Motor neuron (in vitro differentiated cells): ENCODE measurements around the gene POMZP3. TPM values are rescaled to one million over a fixed set of nuclear protein-coding genes. Genes with fewer than 3 reads are reported as not detected.
A peak's percentile ranks its signal among the peaks of the same experiment; 100 is the strongest.
"Not testable (repeated sequence)": the region's sequence is repeated elsewhere in the genome, so short reads cannot be mapped to it uniquely, and the experiment has no call there.

Experiments used
- ATAC-seq, 8 experiments: fragments of 200-7000 bp; cut with Tn5 transposase; replicated peaks in 6 of 8; 2 replicates each; pipeline ENCODE4 v1.8.0; 2021; ENCODE audit warnings: mild to moderate bottlenecking in 8 of 8, moderate library complexity in 8 of 8
- H3K27ac ChIP-seq, 2 donors: fragments of 250-450 bp; sonication (Bioruptor Pico); 2 replicates each; pipeline ENCODE4 v1.9.0; 2021; ENCODE audit warnings: antibody characterized with exemption in 2 of 2, mild to moderate bottlenecking in 2 of 2, moderate library complexity in 1 of 2
- H3K4me1 ChIP-seq, 2 donors: fragments of 250-450 bp; sonication (Bioruptor Pico); replicated peaks in 1 of 2; 2 replicates each; pipeline ENCODE4 v1.6.1; 2021; ENCODE audit warnings: antibody characterized with exemption in 2 of 2, mild to moderate bottlenecking in 2 of 2, moderate library complexity in 1 of 2
- H3K4me3 ChIP-seq, 5 donors: fragments of 250-450 bp; sonication (Bioruptor Pico); 2 replicates each; pipeline ENCODE4 v1.9.0; 2021; ENCODE audit warnings: antibody characterized with exemption in 5 of 5, mild to moderate bottlenecking in 5 of 5, moderate library complexity in 4 of 5
- WGBS, 10 experiments: fragments of 450-650 bp; shearing (Covaris generic); methylation state at CpG; one replicate each; pipeline ENCODE4 v1.0.0; 2022; 5-methylcytosine and 5-hydroxymethylcytosine counted together
- in situ Hi-C, 9 experiments: fragments of 400-800 bp; cut with MboI; loops; one replicate each; pipeline ENCODE4 v1.15.0; 2021; ENCODE audit warnings: low sequenced_read_pairs in 9 of 9, low pct_unique_long_range_greater_than_20kb in 2 of 9; ENCODE audit not compliant: unreplicated experiment in 9 of 9
- total RNA-seq, 8 experiments: library from RNA; unstranded; fragments of 300-600 nt; gene quantifications; 2 replicates each; pipeline versions ENCODE4 v1.2.3 to v1.2.4, GENCODE V29; 2022

POMZP3 gene
- total RNA-seq, 8 experiments from 2014 or later = 5.9 to 15.3 (median 9.9) TPM

- in situ Hi-C loops, H3K27ac ChIP-seq, H3K4me3 ChIP-seq, H3K4me1 ChIP-seq: not testable (repeated sequence)
- ATAC-seq = peak; percentile 94 to 99 (median 98)
- WGBS, 10 experiments = no CpG with 5 or more reads among the region's 6 CpGs
Measured at GRCh38 chr7:76606027-76606426, 21.1 kb downstream of the POMZP3 start.

- H3K4me3 ChIP-seq, in situ Hi-C loops, H3K27ac ChIP-seq, H3K4me1 ChIP-seq, ATAC-seq: not testable (repeated sequence)
- WGBS, 10 experiments = 100% methylated on average over 1 to 2 of the region's 3 CpGs; no CpG with 5 or more reads in 4 of the 10 experiments
Measured at GRCh38 chr7:76600650-76601049, 26.4 kb downstream of the POMZP3 start.

GRCh38 chr7:76600116-76600482, 27.0 kb downstream of the POMZP3 start:
- in situ Hi-C loops, H3K4me1 ChIP-seq: not testable (repeated sequence)
- peak in 5 of 8 experiments; percentile 80 to 85 (median 81) for ATAC-seq

GRCh38 chr7:76598590-76599264, 28.4 kb downstream of the POMZP3 start:
- ATAC-seq = peak in 7 of 8 experiments; percentile 20 to 76 (median 61)
- H3K27ac ChIP-seq, in situ Hi-C loops, H3K4me1 ChIP-seq, H3K4me3 ChIP-seq: not testable (repeated sequence)

More at GRCh38 chr7:76600116-76600482, 27.0 kb downstream of the POMZP3 start:
- not testable (repeated sequence) for H3K4me3 ChIP-seq, H3K27ac ChIP-seq
- 100% methylated on average over 1 of the region's 2 CpGs; no CpG with 5 or more reads in 9 of the 10 experiments for WGBS, 10 experiments

- H3K4me1 ChIP-seq, ATAC-seq, in situ Hi-C loops, H3K4me3 ChIP-seq, H3K27ac ChIP-seq: not testable (repeated sequence)
- WGBS, 10 experiments = 50 to 100% methylated on average over 1 of the region's 1 CpG; no CpG with 5 or more reads in 8 of the 10 experiments
Measured at GRCh38 chr7:76597288-76597687, 29.8 kb downstream of the POMZP3 start.

- H3K4me1 ChIP-seq, H3K4me3 ChIP-seq, in situ Hi-C loops, H3K27ac ChIP-seq: not testable (repeated sequence)
- WGBS, 10 experiments = 80 to 100% (median 83%) methylated on average over 1 of the region's 2 CpGs; no CpG with 5 or more reads in 7 of the 10 experiments
- ATAC-seq = peak in 3 of 8 experiments; percentile 32 to 55 (median 43)
Measured at GRCh38 chr7:76592694-76593093, 34.4 kb downstream of the POMZP3 start.

GRCh38 chr7:76591602-76592304, 35.3 kb downstream of the POMZP3 start:
- in situ Hi-C loops, H3K4me1 ChIP-seq, H3K27ac ChIP-seq, H3K4me3 ChIP-seq: not testable (repeated sequence)
- 80 to 100% (median 100%) methylated on average over 1 of the region's 2 CpGs; no CpG with 5 or more reads in 6 of the 10 experiments for WGBS, 10 experiments
- peak in 2 of 8 experiments; percentile 37 to 44 for ATAC-seq

- H3K27ac ChIP-seq, H3K4me1 ChIP-seq, in situ Hi-C loops, H3K4me3 ChIP-seq: not testable (repeated sequence)
- no CpG with 5 or more reads among the region's 3 CpGs for WGBS, 10 experiments
- ATAC-seq = peak in 3 of 8 experiments; percentile 37 to 51 (median 38)
Measured at GRCh38 chr7:76591033-76591432, 36.0 kb downstream of the POMZP3 start.

GRCh38 chr7:76588586-76588985, 38.5 kb downstream of the POMZP3 start:
- H3K4me1 ChIP-seq, in situ Hi-C loops, ATAC-seq, H3K27ac ChIP-seq, H3K4me3 ChIP-seq: not testable (repeated sequence)
- WGBS, 10 experiments = no CpG with 5 or more reads among the region's 1 CpG

GRCh38 chr7:76586585-76587315, 40.3 kb downstream of the POMZP3 start:
- WGBS, 10 experiments = 36 to 100% (median 100%) methylated on average over 1 of the region's 2 CpGs; no CpG with 5 or more reads in 4 of the 10 experiments
- ATAC-seq, in situ Hi-C loops, H3K4me3 ChIP-seq, H3K27ac ChIP-seq, H3K4me1 ChIP-seq: not testable (repeated sequence)

GRCh38 chr7:76583636-76584281, 43.3 kb downstream of the POMZP3 start:
- in situ Hi-C loops, H3K27ac ChIP-seq, H3K4me1 ChIP-seq, H3K4me3 ChIP-seq: not testable (repeated sequence)
- peak in 1 of 8 experiments; percentile 5 for ATAC-seq
- WGBS, 10 experiments = 0 to 100% (median 98%) methylated on average over 1 to 4 of the region's 5 CpGs; no CpG with 5 or more reads in 2 of the 10 experiments

GRCh38 chr7:76582848-76583631, 44.0 kb downstream of the POMZP3 start:
- H3K27ac ChIP-seq, in situ Hi-C loops, H3K4me3 ChIP-seq, H3K4me1 ChIP-seq: not testable (repeated sequence)
- peak in 7 of 8 experiments; percentile 31 to 99 (median 95) for ATAC-seq
- no CpG with 5 or more reads among the region's 2 CpGs for WGBS, 10 experiments
